H1 (cell line): ENCODE results near the gene KCNB1. TPM values are rescaled to one million over a fixed set of nuclear protein-coding genes. Genes with fewer than 3 reads are reported as not detected.

Experiments used
- ATF3 ChIP-seq: IDR thresholded peaks from 2 replicates; pipeline ENCODE4 v1.6.1; 2011; ENCODE audit warnings: low read depth, mild to moderate bottlenecking, low read length; ENCODE audit not compliant: insufficient read depth
- BCL11A ChIP-seq, 2 experiments: IDR thresholded peaks; one replicate each; pipeline ENCODE4 v1.6.1; 2011; ENCODE audit warnings: low read depth in 2 of 2, low read length in 2 of 2, mild to moderate bottlenecking in 2 of 2
- HDAC2 ChIP-seq, 2 experiments: fragments of 300-600 bp in 1 of 2; sonication (generic) in 1 of 2; IDR thresholded peaks; 2 replicates each; pipeline ENCODE4 v1.6.1; 2011 to 2012; ENCODE audit warnings: low read depth in 2 of 2, low read length in 2 of 2, mild to moderate bottlenecking in 2 of 2, moderate library complexity in 2 of 2, borderline replicate concordance in 1 of 2, inconsistent platforms in 1 of 2
- polyA plus RNA-seq, 7 experiments: library from polyadenylated mRNA; depleted of rRNA in 3 of 7; stranded (reverse) in 5 of 7; unstranded in 2 of 7; fragments of >200 nt in 5 of 7; fragments of 200-250 nt in 2 of 7; gene quantifications; 1 replicate in 5 of 7; 2 replicates in 1 of 7; 4 replicates in 1 of 7; pipeline versions ENCODE4 v1.2.1 to v1.2.3, GENCODE V29; 2011 to 2013; ENCODE audit warnings: missing spikeins in 2 of 7, mixed read lengths in 2 of 7
- total RNA-seq: library from RNA; stranded (reverse); fragmentation: NEBNext Ultra II Directional; extraction: Animal tissue kit (Norgen Biotek cat#: 25700); gene quantifications from 2 replicates; pipeline ENCODE4 v1.2.1, GENCODE V29; 2021

KCNB1 gene
- total and polyA plus RNA-seq, 2 of the 8 experiments (the other 6 are each of a cell fraction or from before 2014, with no cell fraction given): 0.58 to 0.67 TPM

- TF ChIP-seq HDAC2 (IDR thresholded peaks at IDR 0.05; ENCODE audit: borderline replicate concordance in 1 of 2, low read depth in 2 of 2, low read length in 2 of 2): no peak
- no peak for TF ChIP-seq ATF3
- no peak for TF ChIP-seq BCL11A (IDR thresholded peaks at IDR 0.05; ENCODE audit: low read depth in 2 of 2, low read length in 2 of 2)
- TF ChIP-seq, all 59 proteins: peak for 0
Measured at GRCh38 chr20:49418809-49419208, 63.7 kb downstream of the KCNB1 start (continued).
